Trophoblast cell (in vitro differentiated cells and primary cell): ENCODE results near the gene UPP1.
"Not testable (repeated sequence)": the region's sequence is repeated elsewhere in the genome, so short reads cannot be mapped to it uniquely, and the experiment has no call there.

Source experiments
- DNase-seq, 2 donors: peaks; one replicate each; pipeline ENCODE4 v3.0.0-alpha.2; 2016
- H2AFZ ChIP-seq: 2 replicates; pipeline ENCODE4 v1.6.1; 2013; ENCODE audit warnings: low read length, moderate library complexity, mild to moderate bottlenecking; ENCODE audit not compliant: insufficient read depth, poor library complexity
- H2AK5ac ChIP-seq: 2 replicates; pipeline ENCODE4 v1.6.1; 2013; ENCODE audit warnings: mild to moderate bottlenecking, low read length
- H2BK120ac ChIP-seq: 2 replicates; pipeline ENCODE4 v1.6.1; 2013; ENCODE audit warnings: low read length, mild to moderate bottlenecking, moderate library complexity; ENCODE audit not compliant: insufficient read depth, poor library complexity
- H2BK12ac ChIP-seq: 2 replicates; pipeline ENCODE4 v1.6.1; 2013; ENCODE audit warnings: mild to moderate bottlenecking, low read length, moderate library complexity
- H2BK5ac ChIP-seq: 2 replicates; pipeline ENCODE4 v1.6.1; 2013; ENCODE audit warnings: low read length, low read depth, moderate library complexity, mild to moderate bottlenecking; ENCODE audit not compliant: poor library complexity
- H3K14ac ChIP-seq: 2 replicates; pipeline ENCODE4 v1.6.1; 2013; ENCODE audit warnings: mild to moderate bottlenecking, low read length
- H3K18ac ChIP-seq: 2 replicates; pipeline ENCODE4 v1.6.1; 2013; ENCODE audit warnings: mild to moderate bottlenecking, low read length
- H3K23ac ChIP-seq: 2 replicates; pipeline ENCODE4 v1.6.1; 2013; ENCODE audit warnings: low read length
- H3K27ac ChIP-seq: 2 replicates; pipeline ENCODE4 v1.5.1; 2013; ENCODE audit warnings: low read depth, mild to moderate bottlenecking, inconsistent platforms, low read length, moderate library complexity
- H3K27me3 ChIP-seq: 2 replicates; pipeline ENCODE4 v1.6.1; 2013; ENCODE audit warnings: inconsistent platforms, mild to moderate bottlenecking, low read length, moderate library complexity; ENCODE audit not compliant: insufficient read depth
- H3K36me3 ChIP-seq, 2 experiments: 1 replicate in 1 of 2; 2 replicates in 1 of 2; pipeline ENCODE4 v1.6.1; 2013; ENCODE audit warnings: low read length in 2 of 2, mild to moderate bottlenecking in 2 of 2, moderate library complexity in 1 of 2; ENCODE audit not compliant: insufficient read depth in 2 of 2, control insufficient read depth in 1 of 2
- H3K4ac ChIP-seq: 2 replicates; pipeline ENCODE4 v1.6.1; 2013; ENCODE audit warnings: low read depth, mild to moderate bottlenecking, low read length, moderate library complexity
- H3K4me1 ChIP-seq, 2 experiments: 1 replicate in 1 of 2; 2 replicates in 1 of 2; pipeline ENCODE4 v1.6.1; 2013; ENCODE audit warnings: low read length in 2 of 2, mild to moderate bottlenecking in 2 of 2, moderate library complexity in 1 of 2; ENCODE audit not compliant: insufficient read depth in 2 of 2, control insufficient read depth in 1 of 2
- H3K4me2 ChIP-seq: 2 replicates; pipeline ENCODE4 v1.6.1; 2013; ENCODE audit warnings: inconsistent platforms, mild to moderate bottlenecking, low read length, moderate library complexity
- H3K4me3 ChIP-seq: 2 replicates; pipeline ENCODE4 v1.5.1; 2013; ENCODE audit warnings: mild to moderate bottlenecking, low read depth, low read length, inconsistent platforms
- H3K79me1 ChIP-seq: one replicate; pipeline ENCODE4 v1.6.1; 2013; ENCODE audit warnings: low read length
- H3K79me2 ChIP-seq: 2 replicates; pipeline ENCODE4 v1.6.1; 2013; ENCODE audit warnings: low read length, mild to moderate bottlenecking; ENCODE audit not compliant: control insufficient read depth, insufficient read depth, poor library complexity
- H3K9ac ChIP-seq: 2 replicates; pipeline ENCODE4 v1.6.1; 2013; ENCODE audit warnings: mild to moderate bottlenecking, low read length
- H3K9me3 ChIP-seq: 2 replicates; pipeline ENCODE4 v1.6.1; 2013; ENCODE audit warnings: low read depth, mild to moderate bottlenecking, control low read depth, inconsistent platforms, low read length; ENCODE audit not compliant: insufficient read depth
- H4K12ac ChIP-seq: 2 replicates; pipeline ENCODE4 v1.6.1; 2013; ENCODE audit warnings: low read depth, mild to moderate bottlenecking, low read length, moderate library complexity
- H4K8ac ChIP-seq: 2 replicates; pipeline ENCODE4 v1.6.1; 2013; ENCODE audit warnings: low read depth, mild to moderate bottlenecking, low read length, moderate library complexity
- H4K91ac ChIP-seq: one replicate; pipeline ENCODE4 v1.6.1; 2013; ENCODE audit warnings: low read depth, mild to moderate bottlenecking, low read length, moderate library complexity
- WGBS: extraction: QIAGEN DNeasy Blood & Tissue Kit; methylation state at CpG from one replicate; pipeline ENCODE4 v1.1.7; 2013; ENCODE audit warnings: missing lambda C conversion rate; ENCODE audit not compliant: insufficient read length, insufficient coverage; ENCODE audit errors: extremely low coverage; 5-methylcytosine and 5-hydroxymethylcytosine counted together

The UPP1 gene

DNA sequence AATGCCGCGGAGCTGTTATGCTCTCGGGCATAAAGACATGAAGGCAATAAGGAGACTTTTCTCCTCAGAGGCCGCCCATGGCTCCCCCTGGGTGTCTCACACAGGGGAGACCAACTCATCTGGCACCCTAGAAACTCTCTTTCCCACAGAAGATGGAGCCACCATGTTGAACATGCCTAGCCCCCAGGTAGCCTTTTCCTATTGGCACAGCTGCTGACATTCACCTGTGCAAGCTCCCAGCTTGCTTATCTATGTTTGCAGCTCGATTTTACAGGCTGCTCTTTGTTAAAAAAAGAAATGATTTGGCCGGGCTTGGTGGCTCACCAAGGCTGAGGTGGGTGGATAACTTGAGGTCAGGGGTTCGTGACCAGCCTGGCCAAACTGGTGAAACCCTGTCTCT is 58.6 kb downstream of the UPP1 start:
- not testable (repeated sequence) for H3K4me3 ChIP-seq, H3K23ac ChIP-seq, H4K12ac ChIP-seq, H2AK5ac ChIP-seq, H3K79me2 ChIP-seq, H2AFZ ChIP-seq, H3K4ac ChIP-seq, H3K36me3 ChIP-seq, H3K27ac ChIP-seq, H3K27me3 ChIP-seq, H3K9ac ChIP-seq, H3K79me1 ChIP-seq, H2BK12ac ChIP-seq, H3K9me3 ChIP-seq, H4K91ac ChIP-seq, H3K4me2 ChIP-seq, H2BK5ac ChIP-seq, H3K4me1 ChIP-seq, H4K8ac ChIP-seq, H2BK120ac ChIP-seq, H3K14ac ChIP-seq, DNase-seq, H3K18ac ChIP-seq
- no CpG with 5 or more reads among the region's 7 CpGs for WGBS

DNA sequence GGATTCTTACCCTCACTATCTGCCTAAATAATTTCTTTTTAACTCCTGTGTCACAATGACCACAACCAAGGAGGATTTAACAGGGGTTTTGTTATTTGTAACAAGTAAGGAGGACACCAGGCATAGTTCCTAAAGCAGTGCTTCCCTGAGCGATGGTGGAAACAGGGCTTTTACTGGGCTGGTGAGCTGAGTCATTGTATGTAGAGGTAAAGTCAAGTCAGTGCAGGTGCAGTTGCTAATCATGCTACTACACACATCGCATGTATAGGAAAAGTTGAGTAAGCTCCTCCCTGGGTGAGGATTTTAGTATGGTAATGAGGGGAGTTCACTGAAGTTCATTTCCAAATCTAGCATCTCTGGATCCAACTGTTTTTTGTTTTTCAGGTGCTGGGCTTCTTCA is 59.2 kb downstream of the UPP1 start:
- Histone ChIP-seq H3K4ac (no peak overlapping the region), H3K27ac (no peak overlapping the region), H2BK120ac (no peak overlapping the region), H3K4me2 (no peak overlapping the region), H3K9ac (no peak overlapping the region), H3K23ac (no peak overlapping the region), H3K4me3 (no peak overlapping the region), H2BK12ac (no peak overlapping the region), H4K8ac (no peak overlapping the region), H3K27me3 (no peaks in the 10 kb centered on the region), H3K9me3 (peaks cover 1% of the 10 kb centered on the region), H3K18ac (no peak overlapping the region), H4K12ac (no peak overlapping the region), H2BK5ac (no peak overlapping the region), H3K79me2 (no peaks in the 10 kb centered on the region), H2AK5ac (no peak overlapping the region), H2AFZ (no peak overlapping the region), H4K91ac (no peak overlapping the region), H3K79me1 (no peaks in the 10 kb centered on the region), H3K14ac (no peak overlapping the region), H3K36me3 (no peaks in the 10 kb centered on the region), H3K4me1 (no peaks in the 10 kb centered on the region)
- WGBS = no CpG with 5 or more reads among the region's 2 CpGs
- no peak for DNase-seq

DNA sequence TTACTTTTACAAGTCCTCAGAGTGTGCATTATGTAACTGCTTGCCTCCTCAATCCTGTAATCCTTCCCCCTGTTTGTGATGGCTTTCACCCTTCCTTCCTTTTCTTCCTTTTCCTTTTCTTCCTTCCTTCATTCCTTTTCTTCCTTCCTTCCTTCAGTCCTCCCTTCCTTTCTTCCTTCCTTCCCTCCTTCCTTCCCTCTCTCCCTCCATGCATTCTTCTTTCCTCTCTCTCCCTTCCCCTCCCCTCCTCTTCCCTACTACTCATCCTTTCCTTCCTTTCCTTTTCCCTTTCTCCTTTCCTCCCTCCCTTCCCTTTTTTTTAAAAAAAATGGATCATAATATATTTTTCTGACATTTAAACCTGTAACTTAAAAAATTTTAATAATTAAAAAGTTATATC is 60.0 kb downstream of the UPP1 start:
- Histone ChIP-seq H4K91ac (no peak overlapping the region), H3K4me3 (no peak overlapping the region), H2BK120ac (no peak overlapping the region), H3K14ac (no peak overlapping the region), H2BK12ac (no peak overlapping the region), H3K27ac (no peak overlapping the region), H3K27me3 (no peaks in the 10 kb centered on the region), H2AK5ac (no peak overlapping the region), H3K18ac (no peak overlapping the region), H3K79me2 (no peaks in the 10 kb centered on the region), H3K4me2 (no peak overlapping the region), H3K79me1 (no peaks in the 10 kb centered on the region), H3K9me3 (no peaks in the 10 kb centered on the region), H3K36me3 (no peaks in the 10 kb centered on the region), H4K8ac (no peak overlapping the region), H3K9ac (no peak overlapping the region), H3K4me1 (no peaks in the 10 kb centered on the region), H3K4ac (no peak overlapping the region), H2BK5ac (no peak overlapping the region), H4K12ac (no peak overlapping the region), H2AFZ (no peak overlapping the region), H3K23ac (no peak overlapping the region)
- DNase-seq = no peak

DNA sequence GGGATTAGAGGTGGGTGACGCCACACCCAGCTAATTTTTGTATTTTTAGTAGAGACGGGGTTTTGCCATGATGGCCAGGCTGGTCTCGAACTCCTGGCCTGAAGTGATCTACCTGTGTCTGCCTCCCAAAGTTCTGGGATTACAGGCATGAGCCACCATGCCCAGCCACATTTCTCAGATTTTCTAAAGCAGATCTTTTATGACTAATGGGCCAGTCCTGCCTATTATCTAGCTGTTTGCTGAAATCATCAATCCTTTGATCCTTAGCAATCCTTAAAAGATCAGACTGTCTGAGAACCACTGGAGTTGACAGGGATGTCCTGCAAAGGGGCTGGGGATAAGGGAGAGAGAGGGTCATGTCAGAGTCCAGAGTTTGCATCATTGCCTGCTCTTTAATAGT is 61.0 kb downstream of the UPP1 start:
- H2AK5ac ChIP-seq = no peak overlapping the region
- no CpG with 5 or more reads among the region's 3 CpGs for WGBS
- no peak overlapping the region for H3K9ac ChIP-seq
- H3K4me3 ChIP-seq = no peak overlapping the region
- no peak overlapping the region for H2BK12ac ChIP-seq
- no peak overlapping the region for H4K12ac ChIP-seq
- H3K27me3 ChIP-seq = no peaks in the 10 kb centered on the region
- H2AFZ ChIP-seq = no peak overlapping the region
- no peaks in the 10 kb centered on the region for H3K9me3 ChIP-seq
- no peaks in the 10 kb centered on the region for H3K79me1 ChIP-seq
- H3K79me2 ChIP-seq = no peaks in the 10 kb centered on the region
- H3K18ac ChIP-seq = no peak overlapping the region
- H3K36me3 ChIP-seq = no peaks in the 10 kb centered on the region
- H3K4me2 ChIP-seq = no peak overlapping the region
- H4K8ac ChIP-seq = no peak overlapping the region
- H3K23ac ChIP-seq = no peak overlapping the region
- H3K27ac ChIP-seq = no peak overlapping the region
- no peaks in the 10 kb centered on the region for H3K4me1 ChIP-seq
- no peak overlapping the region for H3K14ac ChIP-seq
- no peak overlapping the region for H2BK5ac ChIP-seq
- H2BK120ac ChIP-seq = no peak overlapping the region
- no peak overlapping the region for H3K4ac ChIP-seq
- DNase-seq = peak; percentile 51 to 78
- no peak overlapping the region for H4K91ac ChIP-seq
